H9 (cell line): ENCODE data around the gene FRRS1L. TPM values are rescaled to one million over a fixed set of nuclear protein-coding genes. Genes with fewer than 3 reads are reported as not detected.

ENCODE experiments used
- DNase-seq: peaks from one replicate; pipeline ENCODE4 v3.0.0-alpha.2; 2017
- H2AFZ ChIP-seq: one replicate; pipeline ENCODE4 v1.6.1; 2013; ENCODE audit warnings: mild to moderate bottlenecking, low read length, control low read depth, moderate library complexity
- H2AK5ac ChIP-seq: 2 replicates; pipeline ENCODE4 v1.6.1; 2013; ENCODE audit warnings: low read length, control low read depth, mixed read lengths; ENCODE audit not compliant: insufficient read length
- H2BK120ac ChIP-seq: one replicate; pipeline ENCODE4 v1.6.1; 2013; ENCODE audit warnings: low read depth, mild to moderate bottlenecking, low read length, control low read depth, inconsistent platforms; ENCODE audit not compliant: poor library complexity, severe bottlenecking
- H2BK12ac ChIP-seq: 2 replicates; pipeline ENCODE4 v1.6.1; 2013; ENCODE audit warnings: low read length, control low read depth, mixed read lengths, low read depth; ENCODE audit not compliant: insufficient read length
- H2BK15ac ChIP-seq: 2 replicates; pipeline ENCODE4 v1.6.1; 2013; ENCODE audit warnings: low read depth, low read length, control low read depth
- H2BK20ac ChIP-seq: one replicate; pipeline ENCODE4 v1.6.1; 2013; ENCODE audit warnings: low read depth, mild to moderate bottlenecking, low read length, control low read depth, inconsistent platforms; ENCODE audit not compliant: poor library complexity, severe bottlenecking
- H2BK5ac ChIP-seq: 2 replicates; pipeline ENCODE4 v1.6.1; 2013; ENCODE audit warnings: low read length, control low read depth, mixed read lengths; ENCODE audit not compliant: insufficient read length
- H3K14ac ChIP-seq: 2 replicates; pipeline ENCODE4 v1.6.1; 2013; ENCODE audit warnings: low read length, control low read depth; ENCODE audit not compliant: insufficient read depth
- H3K18ac ChIP-seq: 2 replicates; pipeline ENCODE4 v1.6.1; 2013; ENCODE audit warnings: low read depth, mild to moderate bottlenecking, mixed read lengths, low read length, control low read depth; ENCODE audit not compliant: insufficient read length
- H3K23ac ChIP-seq: 2 replicates; pipeline ENCODE4 v1.6.1; 2013; ENCODE audit warnings: low read length, control low read depth, mixed read lengths, low read depth; ENCODE audit not compliant: insufficient read length
- H3K23me2 ChIP-seq: 2 replicates; pipeline ENCODE4 v1.6.1; 2013; ENCODE audit warnings: low read depth, mild to moderate bottlenecking, mixed read lengths, low read length, control low read depth; ENCODE audit not compliant: insufficient read length, poor library complexity, severe bottlenecking
- H3K27ac ChIP-seq: 2 replicates; pipeline ENCODE4 v1.5.1; 2013; ENCODE audit warnings: low read length, control low read depth, mixed read lengths, low read depth; ENCODE audit not compliant: insufficient read length
- H3K27me3 ChIP-seq: 2 replicates; pipeline ENCODE4 v1.6.1; 2013; ENCODE audit warnings: low read length, control low read depth, inconsistent platforms; ENCODE audit not compliant: insufficient read depth
- H3K4ac ChIP-seq: 2 replicates; pipeline ENCODE4 v1.6.1; 2013; ENCODE audit warnings: low read depth, mild to moderate bottlenecking, control low read depth, inconsistent platforms, low read length, moderate library complexity
- H3K4me1 ChIP-seq: 2 replicates; pipeline ENCODE4 v1.6.1; 2013; ENCODE audit warnings: low read length, control low read depth, inconsistent platforms; ENCODE audit not compliant: insufficient read depth
- H3K4me2 ChIP-seq: 2 replicates; pipeline ENCODE4 v1.6.1; 2013; ENCODE audit warnings: low read length, control low read depth, mixed read lengths; ENCODE audit not compliant: insufficient read length, insufficient read depth
- H3K56ac ChIP-seq: 2 replicates; pipeline ENCODE4 v1.6.1; 2013; ENCODE audit warnings: low read depth, mild to moderate bottlenecking, mixed read lengths, low read length, control low read depth; ENCODE audit not compliant: insufficient read length
- H3K79me1 ChIP-seq: 2 replicates; pipeline ENCODE4 v1.6.1; 2013; ENCODE audit warnings: low read depth, mild to moderate bottlenecking, moderate library complexity, low read length, control low read depth, inconsistent platforms; ENCODE audit not compliant: insufficient read depth, poor library complexity, severe bottlenecking
- H3K79me2 ChIP-seq: 2 replicates; pipeline ENCODE4 v1.6.1; 2013; ENCODE audit warnings: low read length, control low read depth, inconsistent platforms; ENCODE audit not compliant: insufficient read depth
- H3K9ac ChIP-seq: 2 replicates; pipeline ENCODE4 v1.6.1; 2013; ENCODE audit warnings: low read length, control low read depth, mixed read lengths; ENCODE audit not compliant: insufficient read length; ENCODE audit errors: extremely low read depth
- H3K9me3 ChIP-seq: one replicate; pipeline ENCODE4 v1.6.1; 2013; ENCODE audit warnings: low read depth, low read length, inconsistent platforms; ENCODE audit not compliant: control insufficient read depth
- H3T11ph ChIP-seq: one replicate; pipeline ENCODE4 v1.6.1; 2013; ENCODE audit warnings: mild to moderate bottlenecking, low read length, control low read depth, inconsistent platforms
- H4K20me1 ChIP-seq: one replicate; pipeline ENCODE4 v1.6.1; 2013; ENCODE audit not compliant: control insufficient read depth, insufficient read length, insufficient read depth
- H4K5ac ChIP-seq: 2 replicates; pipeline ENCODE4 v1.6.1; 2013; ENCODE audit warnings: low read depth, mild to moderate bottlenecking, mixed read lengths, low read length, control low read depth; ENCODE audit not compliant: insufficient read length
- H4K8ac ChIP-seq: replicated peaks from 2 replicates; pipeline ENCODE4 v1.6.1; 2013; ENCODE audit warnings: low read length, control low read depth, mixed read lengths, low read depth; ENCODE audit not compliant: insufficient read length
- H4K91ac ChIP-seq: 2 replicates; pipeline ENCODE4 v1.6.1; 2013; ENCODE audit warnings: low read depth, mild to moderate bottlenecking, moderate library complexity, mixed read lengths, low read length, control low read depth; ENCODE audit not compliant: insufficient read length
- H3K27ac Mint-ChIP-seq, 3 experiments: 2 replicates in 2 of 3; 3 replicates in 1 of 3; pipeline ENCODE4 v1.8.0; 2020 to 2021; ENCODE audit warnings: mixed read lengths in 3 of 3, mild to moderate bottlenecking in 1 of 3, moderate library complexity in 1 of 3
- H3K27me3 Mint-ChIP-seq: 2 replicates; pipeline ENCODE4 v1.8.0; 2021; ENCODE audit warnings: low read depth, mild to moderate bottlenecking, moderate library complexity, mixed read lengths
- H3K36me3 Mint-ChIP-seq, 3 experiments: 2 replicates in 2 of 3; 3 replicates in 1 of 3; pipeline ENCODE4 v1.8.0; 2020 to 2021; ENCODE audit warnings: low read depth in 3 of 3, mixed read lengths in 3 of 3; ENCODE audit not compliant: insufficient read depth in 1 of 3
- H3K4me1 Mint-ChIP-seq, 2 experiments: 2 replicates each; pipeline ENCODE4 v1.8.0; 2020; ENCODE audit warnings: mixed read lengths in 2 of 2
- H3K4me3 Mint-ChIP-seq, 2 experiments: 2 replicates in 1 of 2; 3 replicates in 1 of 2; pipeline ENCODE4 v1.8.0; 2020 to 2021; ENCODE audit warnings: mild to moderate bottlenecking in 2 of 2, mixed read lengths in 2 of 2, moderate library complexity in 1 of 2
- H3K9me3 Mint-ChIP-seq, 2 experiments: 2 replicates in 1 of 2; 3 replicates in 1 of 2; pipeline ENCODE4 v1.8.0; 2020; ENCODE audit warnings: mild to moderate bottlenecking in 2 of 2, mixed read lengths in 2 of 2, moderate library complexity in 1 of 2
- WGBS: extraction: QIAGEN DNeasy Blood & Tissue Kit; methylation state at CpG from one replicate; pipeline ENCODE4 v1.1.7; 2013; ENCODE audit warnings: missing lambda C conversion rate, low lambda C conversion rate, mixed read lengths; ENCODE audit not compliant: insufficient read length; ENCODE audit errors: extremely low coverage; 5-methylcytosine and 5-hydroxymethylcytosine counted together
- total RNA-seq: library from RNA; stranded (reverse); gene quantifications from 2 replicates; pipeline ENCODE4 v1.2.1, GENCODE V29; 2021
- TF ChIP-seq, protein P1 (sequence below): fragments of 200-600 bp; sonication (generic); conservative IDR thresholded peaks from 3 replicates; pipeline ENCODE4 v1.8.0; 2021; ENCODE audit warnings: antibody characterized with exemption, mild to moderate bottlenecking

FRRS1L gene
- total RNA-seq, 1 experiment from 2014 or later, result 3.3 TPM

DNA sequence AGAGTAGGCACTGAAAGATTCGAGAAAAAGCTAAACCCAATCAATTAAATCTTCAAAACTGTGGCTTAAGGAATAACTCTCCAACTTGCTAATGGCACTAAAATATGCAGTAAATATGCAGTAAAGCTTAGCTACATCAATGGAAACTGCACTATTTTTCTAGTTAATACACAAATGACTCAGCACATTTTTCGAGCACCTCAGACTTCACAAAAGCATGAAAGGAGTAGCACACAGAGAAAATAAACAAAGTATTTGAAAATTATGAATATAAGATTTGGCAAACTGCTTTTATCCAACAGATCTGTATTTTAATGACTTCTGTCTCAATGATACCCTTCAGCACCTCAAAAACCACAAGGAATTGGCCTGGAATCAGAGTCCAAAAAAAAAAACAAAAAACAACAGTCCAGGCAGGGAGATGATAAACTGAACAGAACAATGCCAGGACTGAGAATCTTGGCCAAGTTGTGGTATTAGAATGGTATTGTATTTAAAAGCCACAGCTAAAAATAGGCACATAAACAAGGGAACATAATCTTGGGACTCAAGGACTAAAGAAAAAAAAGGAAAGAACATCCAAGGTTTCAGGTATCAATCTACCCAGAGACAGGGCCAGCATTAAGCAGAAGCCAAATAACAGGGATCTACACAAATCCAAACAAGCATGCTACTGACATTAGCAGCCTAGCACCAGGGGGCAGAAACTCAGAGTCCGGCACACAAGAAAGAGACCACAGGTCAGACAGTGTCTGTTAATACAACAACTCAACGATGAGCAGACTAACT, 68.7 kb downstream of the FRRS1L start:
- Histone ChIP-seq H3K18ac (no peak overlapping the region), H4K91ac (no peak overlapping the region), H3K4me2 (no peak overlapping the region), H2BK15ac (no peak overlapping the region), H3K79me1 (peaks cover 3% of the 10 kb centered on the region), H3K56ac (no peak overlapping the region), H3T11ph (no peak overlapping the region), H2AK5ac (no peak overlapping the region), H2BK120ac (no peak overlapping the region), H3K9ac (no peak overlapping the region), H3K4me1 (peaks cover 12% of the 10 kb centered on the region; the same call in 1 of the 2 replicates), H3K79me2 (peaks cover 18% of the 10 kb centered on the region; the same call in 1 of the 2 replicates), H2BK12ac (no peak overlapping the region), H3K14ac (no peak overlapping the region), H2AFZ (no peak overlapping the region), H3K9me3 (no peaks in the 10 kb centered on the region), H2BK5ac (no peak overlapping the region), H3K27me3 (no peaks in the 10 kb centered on the region), H3K23me2 (no peaks in the 10 kb centered on the region), H4K8ac (no peak overlapping the region), H3K27ac (no peak overlapping the region), H3K23ac (no peak overlapping the region), H3K4ac (no peak overlapping the region), H4K5ac (no peak overlapping the region), H4K20me1 (no peaks in the 10 kb centered on the region), H2BK20ac (no peak overlapping the region)
- no peaks in the 10 kb centered on the region for H3K9me3 Mint-ChIP-seq
- DNase-seq, result no peak
- no CpG with 5 or more reads among the region's 4 CpGs for WGBS
- peaks cover 10 to 27% (median 26%) of the 10 kb centered on the region in 3 experiments for H3K36me3 Mint-ChIP-seq
- no peak overlapping the region for H3K4me3 Mint-ChIP-seq
- no peaks in the 10 kb centered on the region for H3K27me3 Mint-ChIP-seq
- TF ChIP-seq, protein P1, sequence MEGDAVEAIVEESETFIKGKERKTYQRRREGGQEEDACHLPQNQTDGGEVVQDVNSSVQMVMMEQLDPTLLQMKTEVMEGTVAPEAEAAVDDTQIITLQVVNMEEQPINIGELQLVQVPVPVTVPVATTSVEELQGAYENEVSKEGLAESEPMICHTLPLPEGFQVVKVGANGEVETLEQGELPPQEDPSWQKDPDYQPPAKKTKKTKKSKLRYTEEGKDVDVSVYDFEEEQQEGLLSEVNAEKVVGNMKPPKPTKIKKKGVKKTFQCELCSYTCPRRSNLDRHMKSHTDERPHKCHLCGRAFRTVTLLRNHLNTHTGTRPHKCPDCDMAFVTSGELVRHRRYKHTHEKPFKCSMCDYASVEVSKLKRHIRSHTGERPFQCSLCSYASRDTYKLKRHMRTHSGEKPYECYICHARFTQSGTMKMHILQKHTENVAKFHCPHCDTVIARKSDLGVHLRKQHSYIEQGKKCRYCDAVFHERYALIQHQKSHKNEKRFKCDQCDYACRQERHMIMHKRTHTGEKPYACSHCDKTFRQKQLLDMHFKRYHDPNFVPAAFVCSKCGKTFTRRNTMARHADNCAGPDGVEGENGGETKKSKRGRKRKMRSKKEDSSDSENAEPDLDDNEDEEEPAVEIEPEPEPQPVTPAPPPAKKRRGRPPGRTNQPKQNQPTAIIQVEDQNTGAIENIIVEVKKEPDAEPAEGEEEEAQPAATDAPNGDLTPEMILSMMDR, result peak; percentile 36; the same call in 2 of the 3 replicates
- H3K4me1 Mint-ChIP-seq, result peaks cover 22 to 31% of the 10 kb centered on the region in 2 experiments
- peak overlapping the region in 2 of 3 experiments; percentile 58 to 60; a peak in 5 of 7 replicates for H3K27ac Mint-ChIP-seq
